Activated CD4-positive, alpha-beta T cell treated with anti-CD3 and anti-CD28 coated beads for 36 hours (primary cell): ENCODE results near the gene ATL2. TPM values are rescaled to one million over a fixed set of nuclear protein-coding genes. Genes with fewer than 3 reads are reported as not detected.

Experiments used
- ATAC-seq: fragments of 200-7000 bp; cut with Tn5 transposase; one replicate; pipeline ENCODE4 v1.10.0; 2021; ENCODE audit warnings: mild to moderate bottlenecking, moderate library complexity
- CTCF ChIA-PET: fragments of 350-600 bp; sonication (Branson Sonifier 250); formaldehyde crosslinking; loops from one replicate; lab custom pipeline; 2021; ENCODE audit warnings: antibody characterized with exemption; lab: Charles Lee
- POLR2A ChIA-PET: fragments of 350-600 bp; sonication (Branson Sonifier 250); formaldehyde crosslinking; loops from one replicate; lab custom pipeline; 2021; ENCODE audit warnings: antibody characterized with exemption, inconsistent platforms; lab: Charles Lee
- DNase-seq: peaks from one replicate; pipeline ENCODE4 v3.0.0-alpha.2; 2020
- H3K27ac Mint-ChIP-seq: one replicate; pipeline ENCODE4 v1.8.0; 2021; ENCODE audit warnings: mixed read lengths
- H3K27me3 Mint-ChIP-seq: one replicate; pipeline ENCODE4 v1.8.0; 2021; ENCODE audit warnings: mixed read lengths
- H3K36me3 Mint-ChIP-seq: one replicate; pipeline ENCODE4 v1.8.0; 2021; ENCODE audit warnings: low read depth, mixed read lengths
- H3K4me1 Mint-ChIP-seq: one replicate; pipeline ENCODE4 v1.8.0; 2021; ENCODE audit warnings: mixed read lengths
- H3K4me3 Mint-ChIP-seq: one replicate; pipeline ENCODE4 v1.8.0; 2021; ENCODE audit warnings: mild to moderate bottlenecking, moderate library complexity, mixed read lengths
- H3K9me3 Mint-ChIP-seq: one replicate; pipeline ENCODE4 v1.8.0; 2021; ENCODE audit warnings: low read depth, mixed read lengths
- intact Hi-C, 2 experiments: fragments of 100-400 bp; cut with DNase I in 1 of 2; cut with micrococcal nuclease in 1 of 2; formaldehyde crosslinking; loops; one replicate each; pipeline versions ENCODE4 v1.14.2 to v1.15.1; 2022 to 2024; cut with DNase I, micrococcal nuclease
- total RNA-seq, 2 experiments: library from RNA; stranded (reverse); gene quantifications; one replicate each; pipeline ENCODE4 v1.2.3, GENCODE V29; 2021

The ATL2 gene
- total RNA-seq, 2 experiments from 2014 or later, result 29.9 to 50.3 TPM

- intact Hi-C loops, result loop anchor here in 1 of 2 experiments (5.0 to 10.0 kb wide), 2 partner anchors 197 to 379 kb away; partner anchors contain the start of gene CYP1B1
- no peak overlapping the region for H3K27ac Mint-ChIP-seq
- peaks cover 1% of the 10 kb centered on the region for H3K9me3 Mint-ChIP-seq
- ChIA-PET POLR2A (no interaction called here), CTCF (interaction anchor here (0.5 to 0.8 kb wide), 2 partner anchors 47 to 250 kb away, joined by 3 read pairs; no protein-coding TSS in a partner anchor)
- no peaks in the 10 kb centered on the region for H3K27me3 Mint-ChIP-seq
- H3K36me3 Mint-ChIP-seq, result no peaks in the 10 kb centered on the region
- H3K4me3 Mint-ChIP-seq, result no peak overlapping the region
- ATAC-seq (no peak), DNase-seq (no peak)
- peaks cover 1% of the 10 kb centered on the region for H3K4me1 Mint-ChIP-seq
Observed at GRCh38 chr2:38271697-38272096, 105.4 kb downstream of the ATL2 start.

- intact Hi-C loops, result no loop called here
- peaks cover 2% of the 10 kb centered on the region for H3K27me3 Mint-ChIP-seq
- peaks cover 6% of the 10 kb centered on the region for H3K4me1 Mint-ChIP-seq
- no peak overlapping the region for H3K27ac Mint-ChIP-seq
- ATAC-seq, result no peak
- H3K36me3 Mint-ChIP-seq, result peaks cover 5% of the 10 kb centered on the region
- ChIA-PET CTCF (interaction anchor here (0.8 to 1.2 kb wide), 2 partner anchors 15 to 22 kb away, joined by 3 to 4 read pairs; no protein-coding TSS in a partner anchor), POLR2A (no interaction called here)
- no peak for DNase-seq
- H3K9me3 Mint-ChIP-seq, result peaks cover 11% of the 10 kb centered on the region
- no peak overlapping the region for H3K4me3 Mint-ChIP-seq
Observed at GRCh38 chr2:38269421-38269820, 107.7 kb downstream of the ATL2 start.

GRCh38 chr2:38268691-38269327 lies 108.3 kb downstream of the ATL2 start:
- peaks cover 5% of the 10 kb centered on the region for H3K27me3 Mint-ChIP-seq
- CTCF ChIA-PET, result interaction anchor here (0.6 to 1.2 kb wide), 3 partner anchors 16 to 246 kb away, joined by 3 to 4 read pairs (median 3); no protein-coding TSS in a partner anchor
- peaks cover 6% of the 10 kb centered on the region for H3K4me1 Mint-ChIP-seq
- ATAC-seq (no peak), DNase-seq (no peak)
- intact Hi-C loops, result no loop called here
- no peak overlapping the region for H3K27ac Mint-ChIP-seq
- no peak overlapping the region for H3K4me3 Mint-ChIP-seq
- peaks cover 5% of the 10 kb centered on the region for H3K36me3 Mint-ChIP-seq
- POLR2A ChIA-PET, result no interaction called here
- H3K9me3 Mint-ChIP-seq, result peaks cover 11% of the 10 kb centered on the region

- DNase-seq (no peak), ATAC-seq (no peak)
- H3K27me3 Mint-ChIP-seq, result peaks cover 10% of the 10 kb centered on the region
- POLR2A ChIA-PET, result no interaction called here
- intact Hi-C loops, result no loop called here
- peaks cover 5% of the 10 kb centered on the region for H3K36me3 Mint-ChIP-seq
- H3K4me1 Mint-ChIP-seq, result peaks cover 6% of the 10 kb centered on the region
- no peak overlapping the region for H3K4me3 Mint-ChIP-seq
- H3K9me3 Mint-ChIP-seq, result peaks cover 11% of the 10 kb centered on the region
- CTCF ChIA-PET, result no interaction called here
- H3K27ac Mint-ChIP-seq, result no peak overlapping the region
Observed at GRCh38 chr2:38268001-38268400, 109.1 kb downstream of the ATL2 start.

- Mint-ChIP-seq H3K27ac (no peak overlapping the region), H3K4me1 (peaks cover 6% of the 10 kb centered on the region), H3K36me3 (peaks cover 5% of the 10 kb centered on the region), H3K27me3 (peaks cover 10% of the 10 kb centered on the region), H3K4me3 (no peak overlapping the region), H3K9me3 (peaks cover 11% of the 10 kb centered on the region)
- ChIA-PET CTCF (no interaction called here), POLR2A (no interaction called here)
- no peak for ATAC-seq
- DNase-seq, result no peak
- intact Hi-C loops, result no loop called here
Observed at GRCh38 chr2:38267270-38267925, 109.7 kb downstream of the ATL2 start.

GRCh38 chr2:38266382-38267061 lies 110.6 kb downstream of the ATL2 start:
- DNase-seq, result no peak
- Mint-ChIP-seq H3K27me3 (peaks cover 13% of the 10 kb centered on the region), H3K36me3 (peaks cover 5% of the 10 kb centered on the region), H3K4me1 (peaks cover 15% of the 10 kb centered on the region), H3K4me3 (no peak overlapping the region), H3K27ac (no peak overlapping the region), H3K9me3 (peaks cover 11% of the 10 kb centered on the region)
- ChIA-PET CTCF (interaction anchor here (2.0 kb wide), 1 partner anchor 242 kb away, joined by 7 read pairs; no protein-coding TSS in a partner anchor), POLR2A (no interaction called here)
- intact Hi-C loops, result no loop called here
- no peak for ATAC-seq

- Mint-ChIP-seq H3K9me3 (peaks cover 11% of the 10 kb centered on the region), H3K27me3 (peaks cover 17% of the 10 kb centered on the region), H3K4me1 (peaks cover 24% of the 10 kb centered on the region), H3K27ac (no peak overlapping the region), H3K36me3 (peaks cover 5% of the 10 kb centered on the region), H3K4me3 (no peak overlapping the region)
- ChIA-PET POLR2A (no interaction called here), CTCF (interaction anchor here (1.0 to 2.0 kb wide), 2 partner anchors 8 to 243 kb away, joined by 3 to 7 read pairs; no protein-coding TSS in a partner anchor)
- intact Hi-C loops, result no loop called here
- DNase-seq (no peak), ATAC-seq (no peak)
Observed at GRCh38 chr2:38265461-38265860, 111.6 kb downstream of the ATL2 start.

GRCh38 chr2:38264396-38265221 lies 112.5 kb downstream of the ATL2 start:
- H3K4me3 Mint-ChIP-seq, result no peak overlapping the region
- peaks cover 11% of the 10 kb centered on the region for H3K9me3 Mint-ChIP-seq
- ChIA-PET CTCF (interaction anchor here (1.0 to 2.0 kb wide), 3 partner anchors 9 to 244 kb away, joined by 3 to 7 read pairs (median 7); no protein-coding TSS in a partner anchor), POLR2A (no interaction called here)
- peaks cover 27% of the 10 kb centered on the region for H3K4me1 Mint-ChIP-seq
- intact Hi-C loops, result no loop called here
- ATAC-seq (no peak), DNase-seq (no peak)
- peaks cover 20% of the 10 kb centered on the region for H3K27me3 Mint-ChIP-seq
- H3K36me3 Mint-ChIP-seq, result peaks cover 5% of the 10 kb centered on the region
- no peak overlapping the region for H3K27ac Mint-ChIP-seq

GRCh38 chr2:38263293-38263692 lies 113.8 kb downstream of the ATL2 start:
- POLR2A ChIA-PET, result no interaction called here
- no peak overlapping the region for H3K27ac Mint-ChIP-seq
- H3K36me3 Mint-ChIP-seq, result peaks cover 5% of the 10 kb centered on the region
- DNase-seq, result no peak
- ATAC-seq, result no peak
- CTCF ChIA-PET, result interaction anchor here (0.5 to 1.1 kb wide), 4 partner anchors 11 to 508 kb away, joined by 3 to 4 read pairs (median 3); no protein-coding TSS in a partner anchor
- peaks cover 11% of the 10 kb centered on the region for H3K9me3 Mint-ChIP-seq
- H3K4me3 Mint-ChIP-seq, result no peak overlapping the region
- intact Hi-C loops, result loop anchor here in 1 of 2 experiments (2.0 kb wide), 1 partner anchor 186 kb away; the partner anchor contains the start of gene CYP1B1
- H3K4me1 Mint-ChIP-seq, result peaks cover 27% of the 10 kb centered on the region
- peaks cover 25% of the 10 kb centered on the region for H3K27me3 Mint-ChIP-seq

- Mint-ChIP-seq H3K9me3 (peaks cover 11% of the 10 kb centered on the region), H3K27me3 (peaks cover 29% of the 10 kb centered on the region), H3K36me3 (peaks cover 5% of the 10 kb centered on the region), H3K4me3 (no peak overlapping the region), H3K4me1 (peaks cover 27% of the 10 kb centered on the region), H3K27ac (peak overlapping the region; percentile 11)
- ChIA-PET CTCF (interaction anchor here (0.5 to 1.1 kb wide), 3 partner anchors 59 to 507 kb away, joined by 3 read pairs; no protein-coding TSS in a partner anchor), POLR2A (interaction anchor here (0.6 kb wide), 1 partner anchor 503 kb away, joined by 6 read pairs; no protein-coding TSS in a partner anchor)
- ATAC-seq (peak; percentile 93), DNase-seq (peak; percentile 66)
- intact Hi-C loops, result loop anchor here in 1 of 2 experiments (2.0 kb wide), 1 partner anchor 185 kb away; the partner anchor contains the start of gene CYP1B1
Observed at GRCh38 chr2:38262069-38262871, 114.8 kb downstream of the ATL2 start.
